Measurements from ENCODE around the gene ICOS.
"Not testable (repeated sequence)": the region's sequence is repeated elsewhere in the genome, so short reads cannot be mapped to it uniquely, and the experiment has no call there.

GRCh38 chr2:203931262-203931661 is 5.3 kb upstream of the ICOS start:
- TF ChIP-seq, protein P1, sequence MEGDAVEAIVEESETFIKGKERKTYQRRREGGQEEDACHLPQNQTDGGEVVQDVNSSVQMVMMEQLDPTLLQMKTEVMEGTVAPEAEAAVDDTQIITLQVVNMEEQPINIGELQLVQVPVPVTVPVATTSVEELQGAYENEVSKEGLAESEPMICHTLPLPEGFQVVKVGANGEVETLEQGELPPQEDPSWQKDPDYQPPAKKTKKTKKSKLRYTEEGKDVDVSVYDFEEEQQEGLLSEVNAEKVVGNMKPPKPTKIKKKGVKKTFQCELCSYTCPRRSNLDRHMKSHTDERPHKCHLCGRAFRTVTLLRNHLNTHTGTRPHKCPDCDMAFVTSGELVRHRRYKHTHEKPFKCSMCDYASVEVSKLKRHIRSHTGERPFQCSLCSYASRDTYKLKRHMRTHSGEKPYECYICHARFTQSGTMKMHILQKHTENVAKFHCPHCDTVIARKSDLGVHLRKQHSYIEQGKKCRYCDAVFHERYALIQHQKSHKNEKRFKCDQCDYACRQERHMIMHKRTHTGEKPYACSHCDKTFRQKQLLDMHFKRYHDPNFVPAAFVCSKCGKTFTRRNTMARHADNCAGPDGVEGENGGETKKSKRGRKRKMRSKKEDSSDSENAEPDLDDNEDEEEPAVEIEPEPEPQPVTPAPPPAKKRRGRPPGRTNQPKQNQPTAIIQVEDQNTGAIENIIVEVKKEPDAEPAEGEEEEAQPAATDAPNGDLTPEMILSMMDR (IDR thresholded peaks at IDR 0.05): not testable (repeated sequence)
- TF ChIP-seq POLR2A (IDR thresholded peaks at IDR 0.05): not testable (repeated sequence)

All from ovary (tissue), 3 donors.